Neural cell (in vitro differentiated cells): ENCODE measurements around the gene RFNG. TPM values are rescaled to one million over a fixed set of nuclear protein-coding genes. Genes with fewer than 3 reads are reported as not detected.

Source experiments
- H2AFZ ChIP-seq: fragments of 200-600, 300-800 bp; sonication (generic), shearing (Covaris generic); 2 replicates; pipeline ENCODE4 v1.6.0; 2014; ENCODE audit warnings: low read depth, mild to moderate bottlenecking, antibody characterized with exemption, low read length, moderate library complexity
- H3F3A ChIP-seq: fragments of 200-600 bp; shearing (Covaris generic); 2 replicates; pipeline ENCODE4 v1.6.1; 2016; ENCODE audit warnings: mild to moderate bottlenecking, moderate library complexity, mixed read lengths, antibody characterized with exemption, low read length; ENCODE audit not compliant: insufficient read depth, poor library complexity, severe bottlenecking
- H3K27ac ChIP-seq: fragments of 200-600, 300-800 bp; sonication (generic), shearing (Covaris generic); 2 replicates; pipeline ENCODE4 v1.5.1; 2014; ENCODE audit warnings: mild to moderate bottlenecking, low read length, moderate library complexity
- H3K27me3 ChIP-seq: fragments of 300-800, 200-600 bp; sonication (generic), shearing (Covaris generic); 2 replicates; pipeline ENCODE4 v1.6.0; 2014; ENCODE audit warnings: mild to moderate bottlenecking, low read depth, low read length, moderate library complexity; ENCODE audit not compliant: insufficient read depth
- H3K36me3 ChIP-seq: fragments of 300-800, 200-600 bp; sonication (generic), shearing (Covaris generic); 2 replicates; pipeline ENCODE4 v1.5.1; 2014; ENCODE audit warnings: mild to moderate bottlenecking, antibody characterized with exemption, low read length, moderate library complexity; ENCODE audit not compliant: insufficient read depth
- H3K4me2 ChIP-seq: fragments of 300-800, 200-600 bp; sonication (generic), shearing (Covaris generic); 2 replicates; pipeline ENCODE4 v1.6.0; 2014; ENCODE audit warnings: mild to moderate bottlenecking, low read length
- H3K4me3 ChIP-seq: fragments of 300-800, 200-600 bp; sonication (generic), shearing (Covaris generic); 2 replicates; pipeline ENCODE4 v1.5.1; 2014; ENCODE audit warnings: mild to moderate bottlenecking, low read length, moderate library complexity
- H3K79me2 ChIP-seq: fragments of 200-600 bp; shearing (Covaris generic); replicated peaks from 2 replicates; pipeline ENCODE4 v1.6.0; 2014; ENCODE audit warnings: mild to moderate bottlenecking, low read length, moderate library complexity; ENCODE audit not compliant: insufficient read depth
- H3K9ac ChIP-seq: fragments of 300-800, 200-600 bp; sonication (generic), shearing (Covaris generic); 2 replicates; pipeline ENCODE4 v1.6.1; 2016; ENCODE audit warnings: mild to moderate bottlenecking, low read length, mixed read lengths
- H3K9me2 ChIP-seq: fragments of 200-600 bp; shearing (Covaris generic); 2 replicates; pipeline ENCODE4 v1.6.1; 2016; ENCODE audit warnings: mild to moderate bottlenecking, low read length, mixed read lengths; ENCODE audit not compliant: insufficient read depth
- H3K9me3 ChIP-seq: fragments of 200-600, 300-800 bp; sonication (generic), shearing (Covaris generic); 2 replicates; pipeline ENCODE4 v1.6.1; 2016; ENCODE audit warnings: mild to moderate bottlenecking, mixed run types, low read length, moderate library complexity, mixed read lengths
- H4K20me1 ChIP-seq: fragments of 200-600 bp; shearing (Covaris generic); 2 replicates; pipeline ENCODE4 v1.6.1; 2016; ENCODE audit warnings: mild to moderate bottlenecking, mixed run types; ENCODE audit not compliant: insufficient read depth
- CTCF ChIP-seq: fragments of 450-650 bp; IDR thresholded peaks from 2 replicates; pipeline ENCODE4 v1.5.1; 2014; ENCODE audit warnings: antibody characterized with exemption, mild to moderate bottlenecking, moderate library complexity; ENCODE audit not compliant: poor library complexity, severe bottlenecking
- EP300 ChIP-seq: fragments of 450-650 bp; conservative IDR thresholded peaks from 2 replicates; pipeline ENCODE4 v1.6.1; 2014; ENCODE audit warnings: antibody characterized with exemption, mild to moderate bottlenecking, moderate library complexity; ENCODE audit not compliant: poor library complexity, severe bottlenecking
- EZH2 ChIP-seq: fragments of 200-600, 300-800 bp; shearing (Covaris generic), sonication (generic); IDR thresholded peaks from 2 replicates; pipeline ENCODE4 v1.6.1; 2014; ENCODE audit warnings: antibody characterized with exemption, low read length, borderline replicate concordance, mild to moderate bottlenecking; ENCODE audit not compliant: insufficient read depth, poor library complexity, severe bottlenecking
- MXI1 ChIP-seq: fragments of 450-650 bp; conservative IDR thresholded peaks from 2 replicates; pipeline ENCODE4 v1.6.1; 2014; ENCODE audit warnings: antibody characterized with exemption, mild to moderate bottlenecking; ENCODE audit not compliant: poor library complexity, severe bottlenecking
- POLR2AphosphoS5 ChIP-seq: IDR thresholded peaks from 2 replicates; pipeline ENCODE4 v1.6.1; 2012
- RAD21 ChIP-seq: fragments of 450-650 bp; conservative IDR thresholded peaks from 2 replicates; pipeline ENCODE4 v1.6.1; 2014; ENCODE audit warnings: antibody characterized with exemption, mild to moderate bottlenecking, moderate library complexity
- REST ChIP-seq: IDR thresholded peaks from 2 replicates; pipeline ENCODE4 v1.6.1; 2012; ENCODE audit warnings: borderline replicate concordance
- SMC3 ChIP-seq: fragments of 450-650 bp; conservative IDR thresholded peaks from 2 replicates; pipeline ENCODE4 v1.6.1; 2014; ENCODE audit warnings: antibody characterized with exemption, mild to moderate bottlenecking, moderate library complexity; ENCODE audit not compliant: poor library complexity
- TAF1 ChIP-seq: IDR thresholded peaks from 2 replicates; pipeline ENCODE4 v1.6.1; 2012; ENCODE audit warnings: low read depth
- polyA plus RNA-seq: library from polyadenylated mRNA; depleted of rRNA; stranded (reverse); fragments of >200 nt; gene quantifications from 2 replicates; pipeline ENCODE4 v1.2.3, GENCODE V29; 2014

RFNG gene
- polyA plus RNA-seq, 1 donor from 2014 or later = 176 TPM

- Histone ChIP-seq H3K36me3 (no peaks in the 10 kb centered on the region), H3F3A (no peaks in the 10 kb centered on the region), H3K79me2 (peaks cover 16% of the 10 kb centered on the region), H3K4me3 (no peak overlapping the region), H3K9me3 (no peaks in the 10 kb centered on the region), H4K20me1 (no peaks in the 10 kb centered on the region), H3K4me2 (no peak overlapping the region), H3K27ac (no peak overlapping the region), H3K27me3 (no peaks in the 10 kb centered on the region), H3K9me2 (no peaks in the 10 kb centered on the region), H3K9ac (no peak overlapping the region), H2AFZ (no peak overlapping the region)
- TF ChIP-seq POLR2AphosphoS5 (no peak), SMC3 (no peak)
Measured at GRCh38 chr17:82100502-82101298, 49.1 kb upstream of the RFNG start.

- Histone ChIP-seq H4K20me1 (no peaks in the 10 kb centered on the region), H3K4me2 (peak overlapping the region; percentile 14), H3K9me2 (no peaks in the 10 kb centered on the region), H3K27ac (peak overlapping the region; percentile 55), H3K4me3 (peak overlapping the region; percentile 79), H3K9ac (peak overlapping the region; percentile 65), H3K79me2 (peaks cover 24% of the 10 kb centered on the region), H3K9me3 (no peaks in the 10 kb centered on the region), H2AFZ (peak overlapping the region; percentile 27), H3F3A (no peaks in the 10 kb centered on the region), H3K36me3 (no peaks in the 10 kb centered on the region), H3K27me3 (no peaks in the 10 kb centered on the region)
- TF ChIP-seq EZH2 (no peak), EP300 (no peak), POLR2AphosphoS5 (no peak), MXI1 (no peak), TAF1 (no peak), CTCF (no peak), SMC3 (no peak), RAD21 (no peak), REST (no peak)
Measured at GRCh38 chr17:82098939-82099763, 47.5 kb upstream of the RFNG start.
